GM12878 (cell line): ENCODE data around the gene BCORL1. TPM values are rescaled to one million over a fixed set of nuclear protein-coding genes. Genes with fewer than 3 reads are reported as not detected.

ENCODE experiments used
- ATAC-seq: fragments of 200-7000 bp; cut with Tn5 transposase; 3 replicates; pipeline ENCODE4 v1.9.1; 2020; ENCODE audit warnings: mild to moderate bottlenecking, moderate library complexity
- BruUV-seq: library from RNA; stranded (reverse); fragments of 400-500 nt; replicated peaks from 2 replicates; lab custom pipeline; 2021; lab: Mats Ljungman, UMichigan
- CTCF ChIA-PET: fragments of 300-600 bp; sonication (Branson Sonifier 250); formaldehyde crosslinking; extraction: SDS; loops from one replicate; lab custom pipeline; 2021; ENCODE audit warnings: inconsistent platforms; lab: Yijun Ruan, JAX
- POLR2A ChIA-PET: fragments of 350-600 bp; formaldehyde crosslinking; extraction: SDS; loops from one replicate; lab custom pipeline; 2021; ENCODE audit warnings: inconsistent platforms; lab: Charles Lee
- RAD21 ChIA-PET: fragments of 300-600 bp; sonication (Branson Sonifier 250); formaldehyde crosslinking; loops from one replicate; lab custom pipeline; 2023; ENCODE audit warnings: antibody characterized with exemption; ENCODE audit not compliant: unreplicated experiment; lab: Charles Lee
- SMC1A ChIA-PET: fragments of 300-600 bp; sonication (Branson Sonifier 250); formaldehyde crosslinking; loops from one replicate; lab custom pipeline; 2023; ENCODE audit not compliant: unreplicated experiment, uncharacterized antibody; lab: Charles Lee
- DNase-seq: peaks from one replicate; pipeline ENCODE4 v3.0.0-alpha.2; 2011; ENCODE audit warnings: low read depth, low spot score
- FAIRE-seq: peaks from 3 replicates; lab custom pipeline; 2011; peaks lifted over from hg19 to GRCh38; lab: Jason Lieb, UNC
- H2AFZ ChIP-seq: 2 replicates; pipeline ENCODE4 v1.6.0; 2011; ENCODE audit warnings: low read depth, low read length, control low read depth; ENCODE audit not compliant: control insufficient read depth
- H3K27ac ChIP-seq: 2 replicates; pipeline ENCODE4 v1.5.1; 2011; ENCODE audit warnings: control low read depth; ENCODE audit not compliant: control insufficient read depth, insufficient read depth
- H3K27me3 ChIP-seq, 2 experiments: replicated peaks in 1 of 2; 2 replicates each; pipeline versions ENCODE4 v1.6.0 to v1.6.1; 2011; ENCODE audit warnings: low read length in 1 of 2; ENCODE audit not compliant: control insufficient read depth in 2 of 2, insufficient read depth in 2 of 2
- H3K36me3 ChIP-seq, 2 experiments: 2 replicates each; pipeline ENCODE4 v1.5.1; 2011; ENCODE audit warnings: low read length in 1 of 2; ENCODE audit not compliant: control insufficient read depth in 2 of 2, insufficient read depth in 2 of 2
- H3K4me1 ChIP-seq: 2 replicates; pipeline ENCODE4 v1.6.1; 2011; ENCODE audit warnings: mild to moderate bottlenecking, low read length, moderate library complexity, mixed read lengths; ENCODE audit not compliant: control insufficient read depth, insufficient read depth
- H3K4me2 ChIP-seq: 2 replicates; pipeline ENCODE4 v1.6.0; 2011; ENCODE audit warnings: control low read depth; ENCODE audit not compliant: control insufficient read depth, insufficient read depth
- H3K4me3 ChIP-seq: fragments of 200-600 bp; sonication (generic); 2 replicates; pipeline ENCODE4 v1.5.1; 2016
- H3K79me2 ChIP-seq: 2 replicates; pipeline ENCODE4 v1.6.0; 2011; ENCODE audit warnings: low read length; ENCODE audit not compliant: control insufficient read depth, insufficient read depth
- H3K9ac ChIP-seq: 2 replicates; pipeline ENCODE4 v1.8.0; 2011; ENCODE audit warnings: low read length, control low read depth, mixed read lengths; ENCODE audit not compliant: control insufficient read depth, insufficient read depth
- H3K9me3 ChIP-seq: replicated peaks from 3 replicates; pipeline ENCODE4 v1.5.1; 2011; ENCODE audit warnings: mild to moderate bottlenecking, low read length; ENCODE audit not compliant: control insufficient read depth, insufficient read depth
- H4K20me1 ChIP-seq: 2 replicates; pipeline ENCODE4 v1.6.0; 2011; ENCODE audit not compliant: control insufficient read depth, insufficient read depth
- CHD2 ChIP-seq: IDR thresholded peaks from 2 replicates; pipeline ENCODE4 v1.6.1; 2011; ENCODE audit warnings: low read depth, low read length, improper control_type of control experiment, borderline replicate concordance
- CUX1 ChIP-seq: IDR thresholded peaks from 2 replicates; pipeline ENCODE4 v1.6.1; 2012; ENCODE audit warnings: improper control_type of control experiment, low read depth, low read length; ENCODE audit not compliant: insufficient replicate concordance
- HDAC2 ChIP-seq: fragments of 200-600 bp; sonication (generic); IDR thresholded peaks from 2 replicates; pipeline ENCODE4 v1.6.1; 2017
- KAT2A ChIP-seq: conservative IDR thresholded peaks from 2 replicates; pipeline ENCODE4 v1.6.1; 2011; ENCODE audit warnings: low read depth, low read length; ENCODE audit not compliant: control insufficient read depth
- MYC ChIP-seq: IDR thresholded peaks from 2 replicates; pipeline ENCODE4 v1.6.1; 2011; ENCODE audit warnings: mild to moderate bottlenecking, low read length, moderate library complexity, inconsistent platforms; ENCODE audit not compliant: insufficient read depth, insufficient replicate concordance, insufficient read length, severe bottlenecking
- NBN ChIP-seq: fragments of 450-650 bp; IDR thresholded peaks from 2 replicates; pipeline ENCODE4 v1.6.1; 2016
- POU2F2 ChIP-seq: IDR thresholded peaks from 3 replicates; pipeline ENCODE4 v1.6.1; 2011; ENCODE audit warnings: low read depth, mild to moderate bottlenecking, low read length, borderline replicate concordance
- SRF ChIP-seq, 2 experiments: IDR thresholded peaks; 2 replicates each; pipeline ENCODE4 v1.6.1; 2011; ENCODE audit warnings: low read depth in 2 of 2, low read length in 2 of 2, mild to moderate bottlenecking in 1 of 2, moderate library complexity in 1 of 2
- SUPT20H ChIP-seq: IDR thresholded peaks from 2 replicates; pipeline ENCODE4 v1.6.1; 2011; ENCODE audit warnings: low read depth, mild to moderate bottlenecking, low read length, moderate library complexity, borderline replicate concordance; ENCODE audit not compliant: control insufficient read depth
- SUZ12 ChIP-seq: fragments of 200-600 bp; sonication (generic); IDR thresholded peaks from one replicate; pipeline ENCODE4 v1.6.1; 2018; ENCODE audit warnings: antibody characterized with exemption, mild to moderate bottlenecking; ENCODE audit not compliant: unreplicated experiment
- TAF1 ChIP-seq: IDR thresholded peaks from 2 replicates; pipeline ENCODE4 v1.6.1; 2011; ENCODE audit warnings: mild to moderate bottlenecking, low read depth, low read length, borderline replicate concordance
- TARDBP ChIP-seq: IDR thresholded peaks from 2 replicates; pipeline ENCODE4 v1.6.1; 2016; ENCODE audit warnings: borderline replicate concordance
- WGBS: methylation state at CpG from one replicate; pipeline ENCODE4 v1.1.6; 2016; ENCODE audit warnings: low lambda C conversion rate; ENCODE audit not compliant: insufficient replicate concordance, insufficient coverage; ENCODE audit errors: missing lambda C conversion rate; 5-methylcytosine and 5-hydroxymethylcytosine counted together
- in situ Hi-C: fragments of 300-500 bp; cut with MboI; formaldehyde crosslinking; loops from 9 replicates; pipeline ENCODE4 v1.14.3; 2018; ENCODE audit warnings: mixed read lengths
- intact Hi-C: fragments of 100-400 bp; cut with micrococcal nuclease; formaldehyde crosslinking; loops from one replicate; pipeline ENCODE4 v1.14.2; 2022; ENCODE audit not compliant: unreplicated experiment
- polyA plus RNA-seq, 11 experiments: library from polyadenylated mRNA; depleted of rRNA in 4 of 11; unstranded in 6 of 11; stranded (reverse) in 5 of 11; fragments of >200 nt; fragmentation: Nextera tagmentation in 4 of 11; fragmentation: Illumina TruSeq in 1 of 11; extraction: Ambion mirVana in 4 of 11; extraction: Trizol in 1 of 11; gene quantifications; 1 replicate in 1 of 11; 2 replicates in 10 of 11; pipeline versions ENCODE4 v1.2.1 to v1.2.3, GENCODE V29; 2011 to 2016; ENCODE audit warnings: inconsistent platforms in 2 of 11, missing spikeins in 2 of 11, low read depth in 1 of 11
- total RNA-seq, 4 experiments: library from RNA; depleted of rRNA in 3 of 4; stranded (reverse); fragments of >200 nt in 3 of 4; fragmentation: Illumina TruSeq in 1 of 4; extraction: Trizol in 1 of 4; gene quantifications; 2 replicates each; pipeline versions ENCODE4 v1.2.1 to v1.2.3, GENCODE V29; 2013 to 2021
- TF ChIP-seq, protein P1 (sequence below): fragments of 450-650 bp; IDR thresholded peaks from 2 replicates; pipeline ENCODE4 v1.6.1; 2017; ENCODE audit warnings: borderline replicate concordance
- TF ChIP-seq, protein P2 (sequence below): IDR thresholded peaks from 2 replicates; pipeline ENCODE4 v1.6.1; 2012; ENCODE audit warnings: low read length, inconsistent platforms

The BCORL1 gene
- total and polyA plus RNA-seq, 10 of the 15 experiments (the other 5 are each of a cell fraction or from before 2014, with no cell fraction given), result 0.16 to 7.2 (median 0.94) TPM

- H2AFZ ChIP-seq, result no peak overlapping the region
- no peaks in the 10 kb centered on the region; a peak in 1 of 4 replicates for H3K27me3 ChIP-seq
- DNase-seq (no peak), FAIRE-seq (no peak), ATAC-seq (no peak)
- H3K4me3 ChIP-seq, result no peak overlapping the region
- no peaks in the 10 kb centered on the region for H3K9me3 ChIP-seq
- ChIA-PET SMC1A (no interaction called here), CTCF (no interaction called here), RAD21 (no interaction called here), POLR2A (interaction anchor here (0.5 kb wide), 1 partner anchor 289 kb away, joined by 6 read pairs; no protein-coding TSS in a partner anchor)
- no peak overlapping the region for H3K27ac ChIP-seq
- intact Hi-C loops, result no loop called here
- no peaks in the 10 kb centered on the region for H3K79me2 ChIP-seq
- in situ Hi-C loops, result no loop called here
- no peak overlapping the region for H3K9ac ChIP-seq
- H3K4me1 ChIP-seq, result peaks cover 7% of the 10 kb centered on the region
- WGBS, result 98% methylated on average over 3 of the region's 3 CpGs
- H3K36me3 ChIP-seq, result no peaks in the 10 kb centered on the region
- no peaks in the 10 kb centered on the region for H4K20me1 ChIP-seq
- no peak overlapping the region for H3K4me2 ChIP-seq
- no TSS peak for BruUV-seq
- no peak for TF ChIP-seq SUPT20H
- TF ChIP-seq TARDBP, result no peak
- TF ChIP-seq SRF (IDR thresholded peaks at IDR 0.05; ENCODE audit: low read depth in 2 of 2, low read length in 2 of 2), result no peak
- no peak for TF ChIP-seq NBN
- no peak for TF ChIP-seq SUZ12
- TF ChIP-seq, protein P1, sequence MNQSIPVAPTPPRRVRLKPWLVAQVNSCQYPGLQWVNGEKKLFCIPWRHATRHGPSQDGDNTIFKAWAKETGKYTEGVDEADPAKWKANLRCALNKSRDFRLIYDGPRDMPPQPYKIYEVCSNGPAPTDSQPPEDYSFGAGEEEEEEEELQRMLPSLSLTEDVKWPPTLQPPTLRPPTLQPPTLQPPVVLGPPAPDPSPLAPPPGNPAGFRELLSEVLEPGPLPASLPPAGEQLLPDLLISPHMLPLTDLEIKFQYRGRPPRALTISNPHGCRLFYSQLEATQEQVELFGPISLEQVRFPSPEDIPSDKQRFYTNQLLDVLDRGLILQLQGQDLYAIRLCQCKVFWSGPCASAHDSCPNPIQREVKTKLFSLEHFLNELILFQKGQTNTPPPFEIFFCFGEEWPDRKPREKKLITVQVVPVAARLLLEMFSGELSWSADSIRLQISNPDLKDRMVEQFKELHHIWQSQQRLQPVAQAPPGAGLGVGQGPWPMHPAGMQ, result no peak
- TF ChIP-seq MYC, result no peak
- TF ChIP-seq POU2F2, result no peak
- TF ChIP-seq CUX1, result no peak
- TF ChIP-seq KAT2A, result no peak
- no peak for TF ChIP-seq HDAC2
- TF ChIP-seq CHD2, result no peak
- no peak for TF ChIP-seq TAF1
- TF ChIP-seq, protein P2, sequence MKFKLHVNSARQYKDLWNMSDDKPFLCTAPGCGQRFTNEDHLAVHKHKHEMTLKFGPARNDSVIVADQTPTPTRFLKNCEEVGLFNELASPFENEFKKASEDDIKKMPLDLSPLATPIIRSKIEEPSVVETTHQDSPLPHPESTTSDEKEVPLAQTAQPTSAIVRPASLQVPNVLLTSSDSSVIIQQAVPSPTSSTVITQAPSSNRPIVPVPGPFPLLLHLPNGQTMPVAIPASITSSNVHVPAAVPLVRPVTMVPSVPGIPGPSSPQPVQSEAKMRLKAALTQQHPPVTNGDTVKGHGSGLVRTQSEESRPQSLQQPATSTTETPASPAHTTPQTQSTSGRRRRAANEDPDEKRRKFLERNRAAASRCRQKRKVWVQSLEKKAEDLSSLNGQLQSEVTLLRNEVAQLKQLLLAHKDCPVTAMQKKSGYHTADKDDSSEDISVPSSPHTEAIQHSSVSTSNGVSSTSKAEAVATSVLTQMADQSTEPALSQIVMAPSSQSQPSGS, result no peak
Measured at GRCh38 chrX:129955682-129956081, 26.8 kb upstream of the BCORL1 start.
